CD4-positive, alpha-beta T cell treated with Interleukin-21 for 1 hour (primary cell): ENCODE measurements around the gene ARPC3.
"Not testable (repeated sequence)": the region's sequence is repeated elsewhere in the genome, so short reads cannot be mapped to it uniquely, and the experiment has no call there.

ENCODE experiments used
- DNase-seq: peaks from one replicate; pipeline ENCODE4 v3.0.0-alpha.2; 2020

Gene ARPC3

DNA sequence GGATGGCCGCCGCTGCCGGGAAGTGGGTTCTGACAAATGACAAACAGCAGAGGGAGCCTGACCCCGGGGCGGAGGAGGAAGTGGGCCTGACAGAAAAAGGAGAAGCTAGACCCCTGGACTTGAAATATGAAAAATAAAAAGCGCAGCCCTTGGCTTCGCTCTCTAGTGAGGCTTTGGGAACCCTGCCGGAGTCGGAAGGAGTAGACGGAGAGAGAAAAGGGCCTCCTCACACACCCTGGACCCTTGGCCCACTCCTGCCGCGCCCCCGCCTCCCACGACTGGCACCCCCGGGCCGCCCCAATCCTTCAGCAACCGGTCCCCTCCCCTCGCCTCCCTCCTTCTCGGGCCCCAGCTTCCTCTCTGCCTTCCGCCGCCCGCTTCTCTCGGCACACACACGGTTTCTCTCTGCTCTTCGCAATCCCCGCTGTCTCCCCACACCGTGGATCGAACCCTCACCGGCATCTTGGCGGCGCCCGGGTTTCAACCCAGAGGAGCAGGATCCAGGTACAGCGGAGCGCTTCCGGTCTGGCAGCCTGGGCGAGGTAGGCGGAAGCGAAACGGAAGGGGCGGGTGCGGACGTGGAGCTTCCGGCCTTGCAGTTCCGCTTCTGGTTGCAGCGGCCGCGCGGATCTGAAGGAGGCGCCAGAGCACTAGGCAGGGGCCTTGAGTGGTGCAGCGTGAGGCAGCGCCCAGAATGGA lies at the start of gene ARPC3:
Gene ARPC3 (minus strand): TSS at position 539 of the 699 bp plus-strand sequence. CDS start 77 bp downstream, at position 462.
- DNase-seq = peak; percentile 95

DNA sequence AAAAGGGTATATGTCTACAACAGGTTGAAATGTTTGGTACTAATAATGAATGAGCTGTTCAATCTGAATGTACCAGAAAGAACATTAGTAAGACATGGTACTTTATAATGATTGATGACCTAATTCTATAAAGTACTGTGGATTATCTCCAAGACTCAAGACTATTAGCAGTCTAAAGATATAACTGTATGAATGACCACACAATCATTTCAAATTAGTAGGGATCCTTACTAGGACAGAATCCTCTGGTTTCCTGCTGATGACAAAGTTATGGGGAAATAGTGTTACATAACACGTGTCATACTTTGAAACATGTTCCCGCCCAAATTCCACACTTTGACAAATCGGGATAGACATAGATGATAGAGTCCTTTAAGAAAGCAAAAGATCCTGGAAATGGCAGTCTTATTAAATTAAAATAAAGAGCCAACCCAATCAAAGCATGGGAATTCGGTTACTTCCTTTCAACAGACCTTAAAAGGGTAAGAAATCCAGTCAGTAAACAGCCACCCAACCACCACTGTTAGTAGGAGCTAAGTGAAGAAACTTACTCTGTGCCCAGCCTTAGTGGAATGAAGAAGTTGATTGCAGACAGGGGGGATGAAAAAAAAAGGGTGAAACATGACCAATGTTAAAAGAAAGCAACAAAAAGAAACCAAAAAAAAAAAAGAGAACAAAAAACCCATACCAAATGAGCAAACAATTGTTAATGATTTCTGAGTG lies 49.0 kb upstream of the ARPC3 start:
- DNase-seq = no peak

DNA sequence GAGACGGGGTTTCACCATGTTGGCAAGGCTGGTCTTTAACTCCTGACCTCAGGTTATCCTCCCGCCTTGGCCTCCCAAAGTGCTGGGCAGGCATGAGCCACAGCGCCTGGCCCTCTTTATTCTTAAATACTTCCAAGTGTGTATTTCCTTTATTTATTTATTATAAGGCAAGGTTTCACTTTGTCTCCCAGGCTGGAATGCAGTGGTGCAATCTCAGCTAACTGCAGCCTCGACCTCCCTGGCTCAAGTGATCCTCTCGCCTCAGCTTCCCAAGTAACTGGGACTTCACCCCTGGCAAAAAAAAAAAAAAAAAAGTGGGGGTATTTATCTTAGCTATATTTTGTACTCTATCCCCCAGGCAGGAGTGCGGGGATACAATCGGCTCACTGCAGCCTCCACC lies 25.3 kb upstream of the ARPC3 start:
- DNase-seq = no peak

DNA sequence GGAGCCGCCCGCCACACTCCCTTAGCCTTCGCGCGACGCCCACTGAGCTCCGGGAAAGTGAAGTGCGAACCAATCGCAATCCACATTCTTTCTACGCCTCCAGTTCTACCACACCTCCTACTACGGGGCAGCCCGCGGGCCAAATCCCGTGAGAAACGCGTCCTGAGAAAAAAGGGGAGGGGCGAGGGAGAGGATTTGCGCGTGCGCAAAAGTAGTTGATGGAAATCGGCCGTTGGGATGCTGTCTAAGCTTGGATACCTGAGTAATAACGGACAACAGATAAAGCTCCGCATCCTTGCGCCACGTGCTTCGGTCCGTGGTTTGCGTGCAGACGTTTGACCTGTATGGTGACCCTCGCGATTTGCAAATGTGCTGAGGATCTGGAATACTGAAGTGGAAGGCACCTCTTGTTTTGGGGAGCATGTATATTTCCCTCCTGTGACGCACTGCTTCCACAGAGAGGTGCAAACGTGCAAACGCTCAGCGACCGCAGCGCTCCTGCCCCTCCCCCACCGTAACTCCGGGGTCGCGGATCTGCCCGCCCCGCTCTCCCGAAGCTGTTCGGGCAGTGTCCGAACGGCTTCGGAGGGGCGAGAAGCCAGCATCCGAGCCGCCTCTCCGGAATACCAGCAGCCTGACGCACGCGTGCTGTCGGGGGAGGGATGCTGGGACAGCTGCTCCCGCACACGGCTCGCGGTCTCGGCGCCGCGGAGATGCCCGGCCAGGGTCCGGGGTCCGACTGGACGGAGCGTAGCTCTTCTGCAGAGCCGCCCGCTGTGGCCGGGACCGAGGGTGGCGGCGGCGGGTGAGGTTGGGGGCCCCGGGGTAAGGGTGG lies 18.3 kb upstream of the ARPC3 start, which contains the start of the genes FAM216A and GPN3:
Gene FAM216A (plus strand): TSS at position 632 of the 835 bp plus-strand sequence. CDS start 31 bp downstream, at position 663.
Gene GPN3 (minus strand): TSS at position 44 of the 835 bp plus-strand sequence. CDS start 54 bp downstream, outside the sequence.
- peak; percentile 97 for DNase-seq

DNA sequence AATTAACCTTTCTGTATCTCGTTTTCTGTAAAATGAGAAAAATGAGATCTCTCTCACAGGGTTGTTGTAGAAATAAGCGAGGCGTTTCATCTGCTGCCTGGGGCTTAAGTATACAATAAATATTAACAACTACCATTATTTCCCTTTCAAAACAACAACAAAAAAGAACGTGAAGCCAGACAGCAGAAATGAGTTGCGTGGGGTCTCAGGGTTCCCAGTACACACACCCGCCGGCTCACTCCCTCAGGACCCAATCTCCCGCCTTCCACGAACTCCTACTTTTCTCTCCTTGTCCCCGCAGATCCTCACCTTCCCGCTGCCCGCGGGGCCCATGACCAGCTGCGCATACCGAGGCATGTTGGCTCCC lies 17.7 kb upstream of the ARPC3 start:
- no peak for DNase-seq

DNA sequence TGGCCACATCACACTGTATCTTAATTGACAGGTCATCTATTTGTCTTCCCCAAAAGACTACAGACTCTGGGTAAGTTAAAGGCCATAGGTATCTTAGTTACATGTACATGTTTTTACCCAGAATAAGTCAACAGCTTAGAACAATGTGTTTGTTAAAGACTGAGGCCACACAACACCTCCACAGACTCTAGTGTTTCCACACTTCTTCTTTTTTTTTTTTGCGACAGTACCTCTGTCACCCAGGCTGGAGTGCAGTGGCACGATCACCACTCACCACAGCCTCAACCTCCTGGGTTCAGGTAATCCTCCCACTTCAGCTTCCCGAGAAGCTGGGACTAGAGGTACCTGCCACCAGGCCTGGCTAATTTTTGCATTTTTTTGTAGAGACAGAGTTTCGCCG lies 16.7 kb upstream of the ARPC3 start:
- no peak for DNase-seq

DNA sequence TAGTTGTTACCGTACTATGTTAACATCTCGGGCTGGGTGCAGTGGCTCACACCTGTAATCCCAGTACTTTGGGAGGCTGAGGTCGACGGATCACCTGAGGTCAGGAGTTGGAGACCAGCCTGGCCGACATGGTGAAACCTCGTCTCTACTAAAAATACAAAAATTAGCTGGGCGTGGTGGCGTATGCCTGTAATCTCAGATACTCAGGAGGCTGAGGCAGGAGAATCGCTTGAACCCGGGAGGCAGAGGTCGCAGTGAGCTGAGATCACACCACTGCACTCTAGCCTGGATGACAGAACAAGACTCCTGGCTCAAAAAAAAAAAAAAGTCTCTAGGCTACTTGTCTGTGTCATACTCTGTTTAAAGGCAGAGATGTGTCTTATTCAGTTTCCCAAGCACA lies 15.6 kb upstream of the ARPC3 start:
- DNase-seq = not testable (repeated sequence)

DNA sequence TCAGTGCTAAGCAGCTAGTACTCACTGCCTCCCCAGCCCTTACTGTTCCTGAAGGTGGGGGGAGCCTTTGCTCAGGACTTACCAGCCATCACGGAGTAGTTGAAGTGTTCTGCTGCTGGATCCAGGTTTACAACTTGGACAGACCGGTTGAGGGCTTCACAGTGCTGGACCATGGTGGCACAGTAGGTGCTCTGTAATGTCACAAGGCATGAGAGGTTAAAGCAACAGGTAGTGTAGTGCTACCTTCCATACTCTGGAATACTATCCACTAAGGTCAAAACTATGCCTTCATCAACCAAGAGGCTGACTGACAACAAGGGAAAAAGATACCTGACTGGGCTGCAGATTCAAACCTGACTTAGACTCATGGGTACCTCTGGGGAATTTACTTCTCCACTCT lies 14.9 kb upstream of the ARPC3 start:
- no peak for DNase-seq

DNA sequence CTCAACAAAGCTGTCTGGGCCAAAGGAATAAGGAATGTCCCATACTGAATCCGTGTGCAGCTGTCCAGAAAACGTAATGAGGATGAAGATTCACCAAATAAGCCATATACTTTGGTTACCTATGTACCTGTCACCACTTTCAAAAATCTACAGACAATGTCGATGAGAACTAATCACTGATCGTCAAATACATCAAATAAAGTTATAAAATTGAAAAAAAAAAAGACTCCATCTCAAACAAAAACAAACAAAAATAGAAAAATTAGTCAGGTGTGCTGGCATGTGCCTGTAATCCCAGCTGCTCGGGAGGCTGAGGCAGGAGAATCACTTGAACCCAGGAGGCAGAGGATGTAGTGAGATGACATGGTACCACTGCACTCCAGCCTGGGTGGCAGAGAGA lies 11.1 kb upstream of the ARPC3 start:
- not testable (repeated sequence) for DNase-seq

DNA sequence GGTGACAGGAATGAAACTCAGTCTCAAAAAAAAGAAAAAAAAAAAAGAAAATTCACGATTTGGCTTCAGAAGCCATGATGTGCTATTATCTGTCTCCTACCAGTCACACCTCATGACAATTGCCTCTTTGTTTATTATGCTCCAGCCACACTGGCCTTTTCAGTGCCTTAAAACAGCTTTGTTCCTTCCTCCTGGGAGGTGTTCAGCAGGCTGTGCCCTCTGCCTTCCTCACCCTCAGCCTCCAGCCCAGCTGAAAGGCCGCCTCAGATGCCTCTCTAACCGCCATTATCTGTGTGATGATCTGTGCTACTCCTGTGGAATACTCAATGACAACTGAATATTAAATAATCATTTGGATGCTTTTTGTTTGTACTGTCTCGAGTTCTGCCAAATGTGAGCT lies 8.6 kb upstream of the ARPC3 start:
- no peak for DNase-seq

DNA sequence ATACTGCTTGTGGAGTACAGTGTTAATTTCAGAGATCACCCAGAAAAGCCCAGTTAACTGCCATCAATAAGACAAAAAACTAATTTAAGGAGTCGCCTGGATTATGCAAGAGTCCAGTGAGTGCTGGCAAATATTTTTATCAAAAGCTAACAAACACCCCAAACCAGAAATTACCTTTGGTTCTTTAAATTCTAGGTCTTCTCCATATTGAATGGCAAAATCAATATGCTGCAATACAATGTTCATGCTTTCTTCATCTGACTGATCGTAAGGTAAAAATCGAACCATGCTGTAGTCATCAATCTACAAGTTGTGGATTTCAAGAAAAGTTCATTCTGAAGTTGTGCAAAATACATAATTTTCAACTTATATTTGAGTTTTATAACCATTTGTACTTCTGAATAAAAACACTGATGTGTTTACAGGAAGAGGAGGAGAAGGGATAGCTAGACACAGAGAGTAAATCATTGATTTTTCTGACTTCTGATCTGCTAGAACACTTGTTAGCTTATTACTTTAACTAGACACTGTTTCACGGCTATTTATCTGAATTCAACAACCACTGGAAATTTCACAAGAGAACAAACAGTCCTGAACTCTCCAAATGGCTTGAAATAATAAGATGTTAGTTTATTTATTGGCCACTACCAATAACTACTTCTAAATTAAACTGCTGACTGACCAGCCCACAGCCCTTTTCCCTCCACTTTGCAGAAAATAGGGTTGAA lies 3.6 kb upstream of the ARPC3 start:
- no peak for DNase-seq

DNA sequence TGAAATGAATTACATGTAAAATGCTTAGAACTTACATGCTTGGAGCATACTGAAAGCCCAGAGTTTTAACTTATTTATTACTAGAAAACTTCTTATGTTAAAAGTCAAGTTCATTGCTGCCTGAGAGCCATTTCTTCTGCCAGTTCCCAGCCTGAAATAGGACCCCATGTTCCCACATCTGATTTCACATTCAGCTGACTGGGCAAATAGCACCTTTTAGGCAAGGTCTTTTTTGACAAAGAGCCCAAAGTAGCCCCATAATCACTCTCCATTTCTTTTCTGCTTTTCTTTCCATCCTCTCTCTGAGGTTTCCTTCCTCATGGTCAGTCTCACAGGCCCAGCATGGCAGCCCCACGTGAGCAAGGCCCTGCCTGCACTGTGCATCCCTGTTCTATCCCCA lies 1.1 kb upstream of the ARPC3 start:
- no peak for DNase-seq

DNA sequence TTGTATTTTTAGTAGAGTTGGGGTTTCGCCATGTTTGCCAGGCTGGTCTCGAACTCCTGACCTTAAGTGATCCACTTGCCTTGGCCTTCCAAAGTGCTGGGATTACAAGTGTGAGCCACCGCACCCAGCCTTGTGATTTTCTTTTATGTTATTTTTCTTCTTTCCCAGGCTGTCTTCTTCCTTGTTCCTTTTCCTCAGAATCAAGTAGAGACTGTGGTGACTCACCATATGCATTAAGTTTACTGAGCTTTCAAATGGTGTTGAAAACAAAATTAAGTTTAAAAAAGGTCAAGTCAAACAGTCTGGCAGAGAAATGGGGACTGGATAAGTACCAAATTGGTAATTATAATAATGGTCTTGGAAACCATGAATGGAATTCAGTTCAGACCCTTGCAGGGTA lies 5.7 kb downstream of the ARPC3 start:
- no peak for DNase-seq

DNA sequence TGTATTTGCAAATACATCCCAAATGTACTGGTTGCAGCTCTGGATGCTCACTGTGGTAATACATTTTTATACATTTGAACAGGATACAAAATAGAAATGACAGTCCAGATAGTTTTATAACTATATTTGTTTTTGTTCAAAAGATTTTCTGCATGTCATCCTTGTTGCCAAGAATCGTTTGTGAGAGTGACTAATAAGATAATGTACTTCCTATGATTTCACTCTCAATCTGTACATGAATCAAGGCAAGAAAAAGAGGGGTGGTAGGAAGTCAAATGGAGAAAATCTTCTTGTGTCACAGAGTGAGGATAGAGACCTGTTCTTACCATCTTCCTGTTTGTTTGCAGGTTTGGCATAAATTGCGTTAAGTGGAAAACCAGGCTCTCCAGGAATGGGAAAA lies 13.9 kb downstream of the ARPC3 start:
- DNase-seq = no peak

DNA sequence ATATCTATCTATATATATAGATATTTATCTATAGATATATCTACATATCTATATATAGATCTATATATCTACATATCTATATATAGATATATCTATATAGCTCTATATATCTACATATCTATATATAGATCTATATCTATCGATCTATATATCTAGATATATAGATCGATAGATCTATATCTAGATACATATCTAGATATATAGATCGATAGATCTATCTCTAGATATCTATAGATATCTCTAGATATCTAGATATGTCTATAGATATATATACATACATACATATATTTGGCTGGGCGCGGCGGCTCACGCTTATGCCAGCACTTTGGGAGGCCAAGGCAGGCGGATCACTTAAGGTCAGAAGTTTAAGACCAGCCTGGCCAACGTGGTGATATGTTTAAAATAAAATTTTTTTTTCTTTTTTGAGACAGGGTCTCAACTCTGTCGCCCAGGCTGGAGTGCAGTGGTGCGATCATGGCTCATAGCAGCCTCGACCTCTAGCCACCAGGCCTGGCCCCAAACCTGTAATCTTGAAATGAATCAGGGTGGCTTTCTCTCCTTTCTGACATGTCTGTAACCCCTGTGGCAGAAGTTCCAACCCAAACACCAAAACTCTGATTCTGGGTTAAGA lies 18.1 kb downstream of the ARPC3 start:
- no peak for DNase-seq

DNA sequence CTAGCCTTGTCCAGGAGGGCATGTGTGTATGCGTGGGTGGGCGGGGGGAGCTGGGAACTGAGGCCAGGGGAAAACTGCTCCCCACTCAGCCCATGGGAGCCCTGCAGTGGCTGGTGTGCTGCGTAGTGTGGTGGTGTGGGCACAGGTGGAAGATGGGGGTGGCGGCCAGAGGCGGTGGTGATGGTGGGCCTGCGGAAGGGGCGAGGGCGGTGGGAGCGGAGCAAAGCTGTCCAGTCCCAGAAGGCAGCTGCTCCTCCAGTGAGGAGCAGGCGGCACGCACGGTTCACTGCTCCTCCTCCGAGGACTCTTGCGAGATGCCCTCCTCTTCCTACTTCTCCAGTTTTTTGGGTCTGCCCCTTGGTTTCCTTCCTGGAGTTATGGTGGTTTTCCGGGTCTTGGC lies 20.5 kb downstream of the ARPC3 start:
- not testable (repeated sequence) for DNase-seq

DNA sequence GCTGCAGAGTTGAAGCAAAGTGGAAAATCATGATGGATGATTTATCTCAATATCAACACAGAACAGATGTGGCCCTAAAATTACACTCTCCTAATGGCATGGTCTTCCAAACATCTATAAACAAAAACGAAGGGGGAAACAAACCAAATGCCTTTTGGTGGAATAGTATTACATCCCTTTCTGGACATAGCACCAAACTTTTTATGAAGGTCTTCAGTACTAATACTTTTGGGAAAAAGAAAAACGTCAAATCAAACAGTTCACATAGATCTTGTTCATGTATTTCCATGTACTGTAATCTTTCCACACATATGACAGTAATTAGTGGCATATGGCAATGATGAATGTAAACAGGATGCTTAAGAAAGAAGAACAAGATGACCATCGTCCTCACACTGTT lies 23.7 kb downstream of the ARPC3 start:
- no peak for DNase-seq

DNA sequence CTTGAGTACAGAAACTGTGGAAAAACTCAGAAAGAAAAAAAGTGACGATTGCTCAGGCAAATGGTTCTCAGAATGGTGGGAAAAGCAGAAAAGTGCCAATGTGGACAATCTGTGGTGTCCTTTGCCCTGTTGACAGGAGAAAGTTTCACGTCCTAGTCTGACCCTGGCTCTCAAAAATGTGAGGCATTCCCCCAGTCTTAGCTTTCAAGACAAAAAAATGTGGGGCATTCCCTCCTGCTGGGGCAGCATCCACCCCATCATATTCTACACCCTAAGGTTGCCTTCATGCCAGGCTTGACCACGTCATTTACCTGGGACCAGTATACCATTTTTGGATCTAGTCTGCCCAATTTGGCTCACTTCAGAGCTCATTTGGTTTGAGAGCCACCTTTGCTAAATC lies 25.9 kb downstream of the ARPC3 start:
- DNase-seq = no peak

DNA sequence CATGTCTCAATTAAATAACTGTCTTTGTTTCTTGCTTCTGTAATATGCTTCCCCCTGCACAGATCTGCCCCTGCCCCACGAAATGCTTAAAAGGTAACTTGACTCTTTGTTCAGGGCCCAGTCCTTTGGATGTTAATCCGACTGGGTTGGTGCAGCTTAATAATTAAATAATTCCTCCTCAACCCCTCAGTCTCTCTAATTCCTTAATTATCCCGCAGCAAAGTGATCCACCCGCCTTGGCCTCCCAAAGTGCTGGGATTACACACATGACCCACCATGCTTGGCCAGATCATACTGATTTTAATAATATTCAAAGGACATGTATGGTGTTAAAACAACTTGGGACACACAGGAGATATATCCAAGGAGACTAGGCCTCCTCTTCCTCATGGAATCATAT lies 28.4 kb downstream of the ARPC3 start:
- no peak for DNase-seq

DNA sequence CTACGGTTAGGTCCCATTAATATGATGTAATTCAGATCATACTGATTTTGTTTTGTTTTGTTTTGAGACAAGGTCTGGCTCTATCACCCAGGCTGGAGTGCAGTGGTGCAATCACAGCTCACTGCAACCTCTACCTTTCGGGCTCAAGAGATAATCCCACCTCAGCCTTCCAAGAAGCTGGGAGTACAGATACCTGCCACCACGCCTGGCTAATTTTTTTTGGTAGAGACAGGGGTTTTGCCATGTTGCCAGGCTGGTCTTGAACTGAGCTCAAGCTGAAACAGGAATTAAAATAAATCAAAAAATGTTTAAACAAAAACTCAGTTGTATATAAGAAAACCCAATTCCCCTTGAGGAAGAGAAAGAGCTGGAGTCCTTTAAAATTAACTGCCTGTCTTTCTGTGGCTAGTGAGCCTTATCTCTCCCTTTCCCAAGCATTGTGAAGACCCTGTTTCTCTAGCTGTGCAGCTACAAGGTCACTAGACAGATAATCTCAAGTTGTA lies 28.9 kb downstream of the ARPC3 start:
- no peak for DNase-seq

DNA sequence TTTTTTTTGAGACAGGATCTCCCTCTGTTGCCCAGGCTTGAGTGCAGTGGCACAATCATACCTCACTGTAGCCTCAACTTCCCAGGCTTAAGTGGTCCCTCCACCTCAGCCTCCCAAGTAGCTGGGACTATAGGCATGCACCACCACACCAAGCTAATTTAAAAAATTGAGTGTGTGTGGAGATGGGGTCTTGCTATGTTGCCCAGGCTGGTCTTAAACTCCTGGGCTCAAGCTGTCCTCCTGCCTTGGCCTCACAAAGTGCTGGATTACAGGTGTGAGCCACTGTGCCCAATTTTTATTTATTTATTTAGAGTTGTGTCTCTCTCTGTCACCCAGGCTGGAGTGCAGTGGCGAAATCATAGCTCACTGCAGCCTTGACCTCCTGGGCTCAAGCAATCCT lies 29.5 kb downstream of the ARPC3 start:
- not testable (repeated sequence) for DNase-seq

DNA sequence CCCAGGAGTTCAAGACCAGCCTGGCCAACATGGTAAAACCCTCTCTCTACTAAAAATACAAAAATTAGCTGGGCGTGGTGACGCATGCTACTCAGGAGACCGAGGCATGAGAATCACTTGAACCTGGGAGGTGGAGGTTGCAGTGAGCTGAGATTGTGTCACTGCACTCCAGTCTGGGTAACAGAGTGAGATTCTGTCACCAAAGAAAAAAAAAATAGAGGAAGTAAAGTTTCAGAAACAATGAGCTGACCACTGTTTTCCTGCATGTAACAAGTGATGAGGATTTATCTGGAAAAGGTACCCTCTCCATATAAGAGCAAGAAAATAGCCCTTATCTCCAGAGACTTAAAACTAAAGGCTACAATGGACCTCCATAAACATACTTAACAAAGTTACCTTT lies 33.0 kb downstream of the ARPC3 start:
- not testable (repeated sequence) for DNase-seq
